ENCODE results near the gene POU6F2.

GRCh38 chr7:39130857-39131526 is 153.3 kb downstream of the POU6F2 start:
- no peak for TF ChIP-seq CTCF (IDR thresholded peaks at IDR 0.05)
- no peak for TF ChIP-seq EP300 (IDR thresholded peaks at IDR 0.05)

Measured in upper lobe of left lung (tissue), 4 donors.